ENCODE measurements around the gene SYNE1.

DNA sequence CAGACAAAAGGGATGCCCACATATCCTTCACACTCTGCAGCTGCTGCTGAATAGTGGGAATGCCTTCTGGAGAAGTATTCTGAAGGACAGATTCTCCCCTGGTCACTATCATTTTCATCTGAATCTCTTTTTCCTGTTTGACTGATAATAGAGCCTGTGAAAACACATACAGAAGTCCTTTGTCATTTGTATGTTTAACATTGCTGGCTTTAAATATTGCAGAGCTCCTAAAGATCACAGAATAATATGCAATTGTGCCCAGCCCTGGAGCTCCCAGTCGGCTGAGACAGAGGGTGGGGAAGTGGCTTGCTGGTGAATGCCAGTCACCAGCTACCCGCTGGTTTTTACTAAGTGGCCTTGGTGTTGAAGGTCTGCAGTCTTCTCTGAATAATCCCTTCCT is 272.3 kb downstream of the SYNE1 start:
- TF ChIP-seq, protein P1, sequence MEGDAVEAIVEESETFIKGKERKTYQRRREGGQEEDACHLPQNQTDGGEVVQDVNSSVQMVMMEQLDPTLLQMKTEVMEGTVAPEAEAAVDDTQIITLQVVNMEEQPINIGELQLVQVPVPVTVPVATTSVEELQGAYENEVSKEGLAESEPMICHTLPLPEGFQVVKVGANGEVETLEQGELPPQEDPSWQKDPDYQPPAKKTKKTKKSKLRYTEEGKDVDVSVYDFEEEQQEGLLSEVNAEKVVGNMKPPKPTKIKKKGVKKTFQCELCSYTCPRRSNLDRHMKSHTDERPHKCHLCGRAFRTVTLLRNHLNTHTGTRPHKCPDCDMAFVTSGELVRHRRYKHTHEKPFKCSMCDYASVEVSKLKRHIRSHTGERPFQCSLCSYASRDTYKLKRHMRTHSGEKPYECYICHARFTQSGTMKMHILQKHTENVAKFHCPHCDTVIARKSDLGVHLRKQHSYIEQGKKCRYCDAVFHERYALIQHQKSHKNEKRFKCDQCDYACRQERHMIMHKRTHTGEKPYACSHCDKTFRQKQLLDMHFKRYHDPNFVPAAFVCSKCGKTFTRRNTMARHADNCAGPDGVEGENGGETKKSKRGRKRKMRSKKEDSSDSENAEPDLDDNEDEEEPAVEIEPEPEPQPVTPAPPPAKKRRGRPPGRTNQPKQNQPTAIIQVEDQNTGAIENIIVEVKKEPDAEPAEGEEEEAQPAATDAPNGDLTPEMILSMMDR (conservative IDR thresholded peaks at IDR 0.05), result no peak
- no peak for TF ChIP-seq ZFX (IDR thresholded peaks at IDR 0.05)

Data from C4-2B (cell line).